GM12878 (cell line): Measurements from ENCODE around the gene NUP107. TPM values are rescaled to one million over a fixed set of nuclear protein-coding genes. Genes with fewer than 3 reads are reported as not detected.

ENCODE experiments used
- E2F8 ChIP-seq: fragments of 450-650 bp; IDR thresholded peaks from 2 replicates; pipeline ENCODE4 v1.6.1; 2018; ENCODE audit warnings: mild to moderate bottlenecking, low read depth, moderate library complexity; ENCODE audit not compliant: partially characterized antibody
- FOXK2 ChIP-seq: fragments of 450-650 bp; IDR thresholded peaks from 2 replicates; pipeline ENCODE4 v1.6.1; 2017; ENCODE audit warnings: mild to moderate bottlenecking, moderate library complexity
- MYC ChIP-seq: IDR thresholded peaks from 2 replicates; pipeline ENCODE4 v1.6.1; 2011; ENCODE audit warnings: mild to moderate bottlenecking, low read length, moderate library complexity, inconsistent platforms; ENCODE audit not compliant: insufficient read depth, insufficient replicate concordance, insufficient read length, severe bottlenecking
- NFYA ChIP-seq: IDR thresholded peaks from 2 replicates; pipeline ENCODE4 v1.6.1; 2011; ENCODE audit warnings: low read depth, mild to moderate bottlenecking, low read length, improper control_type of control experiment, borderline replicate concordance
- PAX5 ChIP-seq: IDR thresholded peaks from 2 replicates; pipeline ENCODE4 v1.6.1; 2011; ENCODE audit warnings: low read depth, low read length, borderline replicate concordance
- PML ChIP-seq: IDR thresholded peaks from 2 replicates; pipeline ENCODE4 v1.6.1; 2012; ENCODE audit warnings: low read length, inconsistent platforms
- RELA ChIP-seq: fragments of 450-650 bp; IDR thresholded peaks from 2 replicates; pipeline ENCODE4 v1.8.0; 2014; ENCODE audit warnings: borderline replicate concordance; ENCODE audit not compliant: partially characterized antibody
- REST ChIP-seq: IDR thresholded peaks from 2 replicates; pipeline ENCODE4 v1.6.1; 2012; ENCODE audit warnings: mild to moderate bottlenecking, low read depth, low read length
- YBX1 ChIP-seq: fragments of 450-650 bp; IDR thresholded peaks from 2 replicates; pipeline ENCODE4 v1.6.1; 2016; ENCODE audit warnings: antibody characterized with exemption
- ZNF207 ChIP-seq: fragments of 450-650 bp; IDR thresholded peaks from 2 replicates; pipeline ENCODE4 v1.6.1; 2014; ENCODE audit warnings: antibody characterized with exemption, mild to moderate bottlenecking, borderline replicate concordance
- ZNF622 ChIP-seq: fragments of 450-650 bp; IDR thresholded peaks from 2 replicates; pipeline ENCODE4 v1.6.1; 2017; ENCODE audit warnings: mild to moderate bottlenecking, inconsistent platforms
- polyA plus RNA-seq, 11 experiments: library from polyadenylated mRNA; depleted of rRNA in 4 of 11; unstranded in 6 of 11; stranded (reverse) in 5 of 11; fragments of >200 nt; fragmentation: Nextera tagmentation in 4 of 11; fragmentation: Illumina TruSeq in 1 of 11; extraction: Ambion mirVana in 4 of 11; extraction: Trizol in 1 of 11; gene quantifications; 1 replicate in 1 of 11; 2 replicates in 10 of 11; pipeline versions ENCODE4 v1.2.1 to v1.2.3, GENCODE V29; 2011 to 2016; ENCODE audit warnings: inconsistent platforms in 2 of 11, missing spikeins in 2 of 11, low read depth in 1 of 11
- total RNA-seq, 4 experiments: library from RNA; depleted of rRNA in 3 of 4; stranded (reverse); fragments of >200 nt in 3 of 4; fragmentation: Illumina TruSeq in 1 of 4; extraction: Trizol in 1 of 4; gene quantifications; 2 replicates each; pipeline versions ENCODE4 v1.2.1 to v1.2.3, GENCODE V29; 2013 to 2021
- TF ChIP-seq, protein P1 (sequence below): IDR thresholded peaks from 2 replicates; pipeline ENCODE4 v1.6.1; 2011; ENCODE audit warnings: mild to moderate bottlenecking, low read depth, low read length, moderate library complexity; ENCODE audit not compliant: insufficient replicate concordance

The NUP107 gene
- total and polyA plus RNA-seq, 10 of the 15 experiments (the other 5 are each of a cell fraction or from before 2014, with no cell fraction given): 73.4 to 132 (median 92.4) TPM

DNA sequence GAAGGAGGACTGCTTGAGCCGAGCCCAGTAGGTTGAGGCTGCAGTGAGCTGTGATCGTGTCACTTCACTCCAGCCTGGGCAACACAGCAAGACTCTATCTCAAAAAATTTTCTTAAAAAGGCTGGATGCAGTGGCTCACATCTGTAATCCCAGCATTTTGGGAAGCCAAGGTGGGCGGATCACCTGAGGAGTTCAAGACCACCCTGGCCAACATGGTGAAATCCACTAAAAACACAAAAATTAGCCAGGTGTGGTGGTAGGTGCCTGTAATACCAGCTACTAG lies 104.1 kb downstream of the NUP107 start (continued):
- TF ChIP-seq REST (no peak), ZNF622 (no peak), PML (no peak), PAX5 (no peak), FOXK2 (no peak), E2F8 (no peak), YBX1 (no peak), RELA (no peak), ZNF207 (no peak), MYC (no peak), NFYA (no peak)
- TF ChIP-seq, protein P1, sequence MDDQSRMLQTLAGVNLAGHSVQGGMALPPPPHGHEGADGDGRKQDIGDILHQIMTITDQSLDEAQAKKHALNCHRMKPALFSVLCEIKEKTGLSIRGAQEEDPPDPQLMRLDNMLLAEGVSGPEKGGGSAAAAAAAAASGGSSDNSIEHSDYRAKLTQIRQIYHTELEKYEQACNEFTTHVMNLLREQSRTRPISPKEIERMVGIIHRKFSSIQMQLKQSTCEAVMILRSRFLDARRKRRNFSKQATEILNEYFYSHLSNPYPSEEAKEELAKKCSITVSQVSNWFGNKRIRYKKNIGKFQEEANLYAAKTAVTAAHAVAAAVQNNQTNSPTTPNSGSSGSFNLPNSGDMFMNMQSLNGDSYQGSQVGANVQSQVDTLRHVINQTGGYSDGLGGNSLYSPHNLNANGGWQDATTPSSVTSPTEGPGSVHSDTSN: no peak
